ENCODE results near the gene ATG2B.

DNA sequence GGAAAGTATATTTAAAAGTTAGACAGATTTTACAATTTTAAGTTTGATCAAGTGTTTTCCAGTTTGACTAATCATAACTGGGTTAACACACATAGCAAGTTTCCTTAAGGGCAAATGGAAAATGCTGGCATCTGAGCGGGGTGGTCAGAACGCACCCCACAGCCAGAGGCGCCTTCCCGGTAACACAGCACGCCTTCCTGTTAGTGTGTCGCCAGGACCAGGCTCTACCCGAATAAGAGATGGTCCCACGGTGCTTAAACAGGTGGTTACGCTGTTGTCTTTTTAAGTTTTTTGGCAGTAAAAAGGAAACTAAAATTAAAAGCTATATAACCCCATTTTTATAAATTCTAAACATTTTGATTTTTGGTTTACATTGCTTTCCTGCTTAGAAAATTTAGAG, 79.1 kb downstream of the ATG2B start:
- no peak for TF ChIP-seq ZNF224 (CRISPR knock-in tag; IDR thresholded peaks at IDR 0.05)
- TF ChIP-seq ERF (CRISPR knock-in tag; IDR thresholded peaks at IDR 0.05): no peak
- no peak for TF ChIP-seq ELF4 (CRISPR knock-in tag; IDR thresholded peaks at IDR 0.05)
- TF ChIP-seq, protein P1, sequence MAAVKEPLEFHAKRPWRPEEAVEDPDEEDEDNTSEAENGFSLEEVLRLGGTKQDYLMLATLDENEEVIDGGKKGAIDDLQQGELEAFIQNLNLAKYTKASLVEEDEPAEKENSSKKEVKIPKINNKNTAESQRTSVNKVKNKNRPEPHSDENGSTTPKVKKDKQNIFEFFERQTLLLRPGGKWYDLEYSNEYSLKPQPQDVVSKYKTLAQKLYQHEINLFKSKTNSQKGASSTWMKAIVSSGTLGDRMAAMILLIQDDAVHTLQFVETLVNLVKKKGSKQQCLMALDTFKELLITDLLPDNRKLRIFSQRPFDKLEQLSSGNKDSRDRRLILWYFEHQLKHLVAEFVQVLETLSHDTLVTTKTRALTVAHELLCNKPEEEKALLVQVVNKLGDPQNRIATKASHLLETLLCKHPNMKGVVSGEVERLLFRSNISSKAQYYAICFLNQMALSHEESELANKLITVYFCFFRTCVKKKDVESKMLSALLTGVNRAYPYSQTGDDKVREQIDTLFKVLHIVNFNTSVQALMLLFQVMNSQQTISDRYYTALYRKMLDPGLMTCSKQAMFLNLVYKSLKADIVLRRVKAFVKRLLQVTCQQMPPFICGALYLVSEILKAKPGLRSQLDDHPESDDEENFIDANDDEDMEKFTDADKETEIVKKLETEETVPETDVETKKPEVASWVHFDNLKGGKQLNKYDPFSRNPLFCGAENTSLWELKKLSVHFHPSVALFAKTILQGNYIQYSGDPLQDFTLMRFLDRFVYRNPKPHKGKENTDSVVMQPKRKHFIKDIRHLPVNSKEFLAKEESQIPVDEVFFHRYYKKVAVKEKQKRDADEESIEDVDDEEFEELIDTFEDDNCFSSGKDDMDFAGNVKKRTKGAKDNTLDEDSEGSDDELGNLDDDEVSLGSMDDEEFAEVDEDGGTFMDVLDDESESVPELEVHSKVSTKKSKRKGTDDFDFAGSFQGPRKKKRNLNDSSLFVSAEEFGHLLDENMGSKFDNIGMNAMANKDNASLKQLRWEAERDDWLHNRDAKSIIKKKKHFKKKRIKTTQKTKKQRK (IDR thresholded peaks at IDR 0.05; ENCODE audit: borderline replicate concordance, low read depth, low read length): no peak
- TF ChIP-seq, protein P2, sequence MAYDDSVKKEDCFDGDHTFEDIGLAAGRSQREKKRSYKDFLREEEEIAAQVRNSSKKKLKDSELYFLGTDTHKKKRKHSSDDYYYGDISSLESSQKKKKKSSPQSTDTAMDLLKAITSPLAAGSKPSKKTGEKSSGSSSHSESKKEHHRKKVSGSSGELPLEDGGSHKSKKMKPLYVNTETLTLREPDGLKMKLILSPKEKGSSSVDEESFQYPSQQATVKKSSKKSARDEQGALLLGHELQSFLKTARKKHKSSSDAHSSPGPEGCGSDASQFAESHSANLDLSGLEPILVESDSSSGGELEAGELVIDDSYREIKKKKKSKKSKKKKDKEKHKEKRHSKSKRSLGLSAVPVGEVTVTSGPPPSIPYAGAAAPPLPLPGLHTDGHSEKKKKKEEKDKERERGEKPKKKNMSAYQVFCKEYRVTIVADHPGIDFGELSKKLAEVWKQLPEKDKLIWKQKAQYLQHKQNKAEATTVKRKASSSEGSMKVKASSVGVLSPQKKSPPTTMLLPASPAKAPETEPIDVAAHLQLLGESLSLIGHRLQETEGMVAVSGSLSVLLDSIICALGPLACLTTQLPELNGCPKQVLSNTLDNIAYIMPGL (CRISPR knock-in tag; IDR thresholded peaks at IDR 0.05): no peak
- TF ChIP-seq, protein P3, sequence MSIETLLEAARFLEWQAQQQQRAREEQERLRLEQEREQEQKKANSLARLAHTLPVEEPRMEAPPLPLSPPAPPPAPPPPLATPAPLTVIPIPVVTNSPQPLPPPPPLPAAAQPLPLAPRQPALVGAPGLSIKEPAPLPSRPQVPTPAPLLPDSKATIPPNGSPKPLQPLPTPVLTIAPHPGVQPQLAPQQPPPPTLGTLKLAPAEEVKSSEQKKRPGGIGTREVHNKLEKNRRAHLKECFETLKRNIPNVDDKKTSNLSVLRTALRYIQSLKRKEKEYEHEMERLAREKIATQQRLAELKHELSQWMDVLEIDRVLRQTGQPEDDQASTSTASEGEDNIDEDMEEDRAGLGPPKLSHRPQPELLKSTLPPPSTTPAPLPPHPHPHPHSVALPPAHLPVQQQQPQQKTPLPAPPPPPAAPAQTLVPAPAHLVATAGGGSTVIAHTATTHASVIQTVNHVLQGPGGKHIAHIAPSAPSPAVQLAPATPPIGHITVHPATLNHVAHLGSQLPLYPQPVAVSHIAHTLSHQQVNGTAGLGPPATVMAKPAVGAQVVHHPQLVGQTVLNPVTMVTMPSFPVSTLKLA (conservative IDR thresholded peaks at IDR 0.05): no peak
- TF ChIP-seq ZKSCAN3 (CRISPR knock-in tag; IDR thresholded peaks at IDR 0.05): no peak
- TF ChIP-seq, protein P4, sequence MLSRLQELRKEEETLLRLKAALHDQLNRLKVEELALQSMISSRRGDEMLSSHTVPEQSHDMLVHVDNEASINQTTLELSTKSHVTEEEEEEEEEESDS (CRISPR knock-in tag; IDR thresholded peaks at IDR 0.05): no peak
